BLaER1 treated with 17β-estradiol and CSF1 and Interleukin-3, amounts not matched to agents 10 nM and 100 nM (cell line): Measurements from ENCODE around the gene PRSS33.

ENCODE experiments used
- H3K27ac ChIP-seq, 11 experiments: shearing (Covaris generic); formaldehyde crosslinking; 2 replicates each; pipeline ENCODE4 v1.8.1; 2022
- H3K27me3 ChIP-seq, 11 experiments: shearing (Covaris generic); formaldehyde crosslinking; 2 replicates each; pipeline ENCODE4 v1.8.1; 2022
- H3K36me3 ChIP-seq, 11 experiments: shearing (Covaris generic); formaldehyde crosslinking; 2 replicates each; pipeline ENCODE4 v1.8.1; 2022
- H3K4me1 ChIP-seq, 10 experiments: shearing (Covaris generic); formaldehyde crosslinking; 2 replicates each; pipeline ENCODE4 v1.8.1; 2022
- H3K4me2 ChIP-seq, 11 experiments: shearing (Covaris generic); formaldehyde crosslinking; 2 replicates each; pipeline ENCODE4 v1.8.1; 2022
- H3K4me3 ChIP-seq, 10 experiments: shearing (Covaris generic); formaldehyde crosslinking; 2 replicates each; pipeline ENCODE4 v1.8.1; 2022
- H3K9ac ChIP-seq, 11 experiments: shearing (Covaris generic); formaldehyde crosslinking; 2 replicates each; pipeline ENCODE4 v1.8.1; 2022
- H3K9me3 ChIP-seq, 11 experiments: shearing (Covaris generic); formaldehyde crosslinking; replicated peaks in 1 of 11; 2 replicates each; pipeline ENCODE4 v1.8.1; 2022
- H4K20me1 ChIP-seq, 11 experiments: shearing (Covaris generic); formaldehyde crosslinking; 2 replicates each; pipeline ENCODE4 v1.8.1; 2022
- Cebpa-rat ChIP-seq, 11 experiments: shearing (Covaris generic); IDR thresholded peaks; 2 replicates each; pipeline ENCODE4 v1.8.1; 2022

The PRSS33 gene

DNA sequence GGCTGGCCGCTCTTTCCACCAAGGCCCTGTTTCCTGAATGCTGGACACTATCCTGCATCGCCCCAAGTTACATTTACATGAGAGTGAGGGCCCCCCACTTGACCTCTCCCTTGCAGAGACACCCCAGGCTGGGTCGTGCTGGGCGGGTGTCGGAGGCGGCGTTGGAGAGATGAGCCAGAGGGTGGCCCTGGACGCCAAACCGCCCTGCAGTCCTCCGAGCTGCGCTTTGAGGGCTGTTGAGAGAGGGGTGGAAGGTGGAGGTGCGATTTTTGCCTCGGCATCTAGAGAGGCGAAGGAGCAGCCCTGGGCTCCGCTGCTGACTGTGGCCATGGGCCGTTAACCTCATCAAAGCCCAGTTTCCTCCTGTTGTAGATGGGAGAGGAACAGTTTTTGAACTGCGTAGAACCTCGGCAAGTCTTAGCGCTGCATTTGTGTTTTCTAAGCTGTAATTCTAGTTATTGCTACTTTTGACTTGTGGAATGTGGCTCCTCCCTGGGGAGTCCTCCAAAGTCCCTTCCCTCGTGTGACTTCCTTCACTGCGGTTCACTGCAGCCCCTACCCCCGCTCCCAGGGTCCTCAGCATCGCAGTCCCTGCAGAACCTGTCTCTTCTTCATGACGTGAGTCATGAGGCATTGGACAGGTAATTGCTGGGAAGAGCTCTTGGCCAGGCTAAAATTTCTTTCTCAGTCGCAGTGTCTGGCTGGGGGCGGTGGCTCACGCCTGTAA, 9.3 kb downstream of the PRSS33 start:
- peaks cover 18 to 37% (median 31%) of the 10 kb centered on the region in 11 experiments; a peak in 21 of 22 replicates for H4K20me1 ChIP-seq
- H3K4me3 ChIP-seq = peak overlapping the region; percentile 73 to 100 (median 92)
- H3K36me3 ChIP-seq = peaks cover 18 to 29% (median 26%) of the 10 kb centered on the region in 11 experiments
- TF ChIP-seq Cebpa-rat (IDR thresholded peaks at IDR 0.05) = no peak
- H3K4me1 ChIP-seq = peaks cover 27 to 46% (median 37%) of the 10 kb centered on the region in 10 experiments
- H3K9ac ChIP-seq = peak overlapping the region; percentile 98 to 100 (median 100)
- no peaks in the 10 kb centered on the region for H3K27me3 ChIP-seq
- H3K4me2 ChIP-seq = peak overlapping the region; percentile 74 to 99 (median 97)
- peak overlapping the region; percentile 98 to 100 (median 100) for H3K27ac ChIP-seq
- no peaks in the 10 kb centered on the region for H3K9me3 ChIP-seq

DNA sequence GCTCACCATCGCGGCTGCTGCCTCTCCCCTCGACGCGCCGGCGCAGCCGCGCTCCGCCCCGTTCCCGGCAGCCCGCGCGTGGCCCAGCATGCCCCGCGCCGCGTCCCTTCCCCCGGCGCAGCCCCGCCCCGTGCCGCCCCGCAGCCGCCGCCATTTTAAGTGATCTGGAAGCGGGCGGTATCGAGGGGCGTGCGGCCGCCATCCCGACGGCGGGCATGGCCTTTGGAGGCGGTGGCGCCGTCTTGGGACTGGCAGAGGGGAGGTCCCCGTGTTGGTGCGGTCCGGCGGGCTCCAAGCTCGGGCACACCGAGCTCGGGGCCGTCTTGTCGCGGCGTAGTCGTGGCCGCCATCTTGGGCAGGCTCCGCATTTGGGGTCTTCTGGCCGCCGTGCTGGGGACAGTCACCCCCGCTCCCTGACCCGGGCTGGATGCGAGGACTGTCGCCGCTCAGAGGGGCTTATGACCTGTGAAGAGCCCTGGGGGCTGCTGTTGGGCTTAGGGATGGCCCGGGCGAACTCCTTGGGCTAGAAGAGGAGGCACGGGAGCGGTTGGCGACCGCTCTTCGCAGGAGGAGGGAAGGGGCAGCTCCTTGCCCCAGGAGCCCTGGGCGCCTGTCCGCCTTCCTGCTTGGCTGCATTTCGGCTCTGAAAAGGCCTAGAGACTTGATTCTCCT, 10.0 kb downstream of the PRSS33 start, which contains the start of gene ELOB:
Gene ELOB, minus strand, starts transcription at position 50 of the 672 bp plus-strand sequence. Its CDS starts 41 bp downstream, at position 9.
- peak within 1 kb of the TSS; percentile 73 to 100 (median 92) for H3K4me3 ChIP-seq
- H3K36me3 ChIP-seq = peaks cover 25 to 36% (median 33%) of the 10 kb centered on the region in 11 experiments
- no peaks in the 10 kb centered on the region for H3K27me3 ChIP-seq
- peaks cover 27 to 46% (median 37%) of the 10 kb centered on the region in 10 experiments for H3K4me1 ChIP-seq
- H3K9ac ChIP-seq = peak within 1 kb of the TSS; percentile 98 to 100 (median 100)
- TF ChIP-seq Cebpa-rat (IDR thresholded peaks at IDR 0.05) = no peak
- H4K20me1 ChIP-seq = peaks cover 23 to 44% (median 38%) of the 10 kb centered on the region in 11 experiments; a peak in 21 of 22 replicates
- H3K4me2 ChIP-seq = peak within 1 kb of the TSS; percentile 84 to 99 (median 98)
- H3K9me3 ChIP-seq = no peaks in the 10 kb centered on the region
- H3K27ac ChIP-seq = peak within 1 kb of the TSS; percentile 98 to 100 (median 100)

DNA sequence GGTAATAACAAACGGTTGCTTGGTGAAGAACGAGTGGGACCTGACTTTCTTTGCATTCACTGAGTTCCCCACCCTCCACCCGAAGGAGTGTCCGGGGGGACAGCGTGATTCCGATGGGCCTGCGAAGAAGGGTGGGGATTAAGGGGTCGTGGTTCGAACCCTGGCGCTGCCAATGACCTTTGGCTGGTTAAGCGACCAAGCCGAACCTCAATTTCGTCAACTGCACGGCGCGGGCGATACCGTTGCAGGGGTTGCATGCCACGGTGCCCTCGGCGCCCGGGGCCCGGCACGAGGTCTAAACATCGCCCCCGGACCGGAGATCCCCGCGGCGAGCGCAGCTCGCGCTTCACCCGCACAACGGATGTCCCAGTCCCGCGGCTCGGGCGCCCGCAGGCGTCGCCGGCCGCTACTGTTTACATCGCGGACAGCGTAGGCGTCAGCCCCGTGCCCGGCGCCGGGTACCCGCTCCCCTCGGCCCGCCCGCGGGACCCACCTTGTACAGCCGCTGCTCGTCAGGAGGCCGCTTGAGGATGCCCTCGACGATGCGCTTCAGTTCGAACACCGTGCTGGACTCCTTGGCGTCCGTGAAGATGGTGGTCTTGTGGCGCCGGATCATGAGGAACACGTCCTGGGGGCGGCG, 10.7 kb downstream of the PRSS33 start:
- peak overlapping the region; percentile 84 to 98 (median 94) for H3K4me2 ChIP-seq
- H3K4me1 ChIP-seq = peaks cover 27 to 46% (median 37%) of the 10 kb centered on the region in 10 experiments
- H3K36me3 ChIP-seq = peaks cover 33 to 44% (median 41%) of the 10 kb centered on the region in 11 experiments
- no peaks in the 10 kb centered on the region for H3K27me3 ChIP-seq
- H4K20me1 ChIP-seq = peaks cover 31 to 52% (median 46%) of the 10 kb centered on the region in 11 experiments; a peak in 21 of 22 replicates
- no peaks in the 10 kb centered on the region for H3K9me3 ChIP-seq
- H3K4me3 ChIP-seq = peak overlapping the region; percentile 73 to 100 (median 92)
- peak overlapping the region; percentile 73 to 100 (median 100); a peak in 21 of 22 replicates for H3K27ac ChIP-seq
- TF ChIP-seq Cebpa-rat (IDR thresholded peaks at IDR 0.05) = no peak
- peak overlapping the region; percentile 98 to 100 (median 100) for H3K9ac ChIP-seq

DNA sequence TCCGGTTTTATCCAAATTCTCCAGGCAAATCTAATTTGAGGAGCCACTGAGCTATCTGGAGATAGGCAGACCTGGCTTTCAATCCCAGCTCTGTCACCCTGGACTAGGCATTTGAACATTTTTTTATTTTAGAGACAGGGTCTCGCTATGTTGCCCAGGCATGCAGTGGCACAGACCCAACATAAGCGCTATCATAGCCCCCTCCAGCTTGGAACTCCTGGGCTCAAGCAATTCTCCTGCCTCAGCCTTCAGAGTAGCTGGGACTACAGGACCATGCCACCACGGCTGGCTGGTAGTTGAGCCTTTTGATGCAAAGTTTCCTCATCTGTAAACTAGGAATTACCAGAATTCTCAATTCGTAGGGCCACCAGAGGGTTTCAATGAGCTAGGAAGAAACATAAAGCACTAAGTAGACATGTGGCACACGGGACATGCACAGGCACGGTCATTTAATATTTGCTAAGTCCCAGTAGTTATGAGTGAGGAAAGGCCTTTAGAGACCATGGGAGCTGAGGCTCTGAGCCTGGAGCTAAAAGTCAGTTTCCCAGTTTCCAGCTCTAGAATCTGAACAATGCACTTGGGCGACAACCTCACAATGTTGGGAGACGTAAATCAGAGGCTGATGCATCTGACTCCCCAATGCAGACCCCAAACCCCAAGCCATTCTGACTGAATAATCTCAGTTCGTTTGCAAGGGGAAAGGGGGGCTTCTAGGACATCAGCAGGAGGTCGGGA, 11.4 kb downstream of the PRSS33 start:
- Histone ChIP-seq H3K4me2 (peak overlapping the region; percentile 84 to 98 (median 94)), H4K20me1 (peaks cover 37 to 59% (median 53%) of the 10 kb centered on the region in 11 experiments; a peak in 21 of 22 replicates), H3K9ac (peak overlapping the region; percentile 98 to 100 (median 100)), H3K4me1 (peaks cover 27 to 46% (median 37%) of the 10 kb centered on the region in 10 experiments), H3K27ac (peak overlapping the region; percentile 73 to 100 (median 100); a peak in 21 of 22 replicates), H3K36me3 (peaks cover 40 to 51% (median 48%) of the 10 kb centered on the region in 11 experiments), H3K4me3 (peak overlapping the region; percentile 73 to 100 (median 92)), H3K9me3 (no peaks in the 10 kb centered on the region), H3K27me3 (no peaks in the 10 kb centered on the region)
- TF ChIP-seq Cebpa-rat (IDR thresholded peaks at IDR 0.05) = no peak

DNA sequence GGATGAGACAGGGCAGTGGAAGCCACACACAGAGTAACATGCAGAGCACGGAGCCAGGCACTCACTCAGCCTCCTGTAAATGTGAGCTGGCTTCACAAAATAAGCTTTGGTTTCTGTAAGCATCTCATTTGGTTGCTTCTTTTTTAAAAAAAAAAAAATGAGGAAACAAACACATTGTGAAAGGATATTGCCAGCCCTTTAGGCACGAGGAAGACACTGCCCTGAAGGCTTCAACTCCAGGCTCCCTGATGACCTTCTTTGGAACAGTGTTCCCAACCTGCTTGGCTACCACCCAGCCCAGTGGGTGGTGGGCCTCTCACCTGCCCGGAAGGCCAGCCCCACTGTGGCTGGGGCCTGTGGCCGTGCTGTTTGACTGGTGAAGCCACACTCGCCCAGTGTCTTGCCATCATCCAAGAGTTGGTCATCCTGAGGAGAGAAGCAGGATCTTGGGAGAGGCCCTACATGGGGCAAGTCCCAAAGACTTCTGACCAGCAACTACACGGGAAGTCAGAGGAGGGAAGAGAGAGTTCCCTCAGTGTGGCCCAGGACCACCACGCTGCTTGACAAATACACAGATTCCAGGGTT, 12.1 kb downstream of the PRSS33 start:
- peak overlapping the region; percentile 98 to 100 (median 100); a peak in 21 of 22 replicates for H3K9ac ChIP-seq
- H3K4me3 ChIP-seq = peak overlapping the region; percentile 73 to 100 (median 92)
- H3K4me2 ChIP-seq = peak overlapping the region; percentile 84 to 98 (median 94)
- no peaks in the 10 kb centered on the region for H3K27me3 ChIP-seq
- TF ChIP-seq Cebpa-rat (IDR thresholded peaks at IDR 0.05) = no peak
- H3K9me3 ChIP-seq = no peaks in the 10 kb centered on the region
- peaks cover 46 to 58% (median 54%) of the 10 kb centered on the region in 11 experiments for H3K36me3 ChIP-seq
- H3K27ac ChIP-seq = peak overlapping the region; percentile 2 to 100 (median 100); a peak in 14 of 22 replicates
- peaks cover 43 to 66% (median 60%) of the 10 kb centered on the region in 11 experiments for H4K20me1 ChIP-seq
- H3K4me1 ChIP-seq = peaks cover 27 to 44% (median 39%) of the 10 kb centered on the region in 10 experiments

DNA sequence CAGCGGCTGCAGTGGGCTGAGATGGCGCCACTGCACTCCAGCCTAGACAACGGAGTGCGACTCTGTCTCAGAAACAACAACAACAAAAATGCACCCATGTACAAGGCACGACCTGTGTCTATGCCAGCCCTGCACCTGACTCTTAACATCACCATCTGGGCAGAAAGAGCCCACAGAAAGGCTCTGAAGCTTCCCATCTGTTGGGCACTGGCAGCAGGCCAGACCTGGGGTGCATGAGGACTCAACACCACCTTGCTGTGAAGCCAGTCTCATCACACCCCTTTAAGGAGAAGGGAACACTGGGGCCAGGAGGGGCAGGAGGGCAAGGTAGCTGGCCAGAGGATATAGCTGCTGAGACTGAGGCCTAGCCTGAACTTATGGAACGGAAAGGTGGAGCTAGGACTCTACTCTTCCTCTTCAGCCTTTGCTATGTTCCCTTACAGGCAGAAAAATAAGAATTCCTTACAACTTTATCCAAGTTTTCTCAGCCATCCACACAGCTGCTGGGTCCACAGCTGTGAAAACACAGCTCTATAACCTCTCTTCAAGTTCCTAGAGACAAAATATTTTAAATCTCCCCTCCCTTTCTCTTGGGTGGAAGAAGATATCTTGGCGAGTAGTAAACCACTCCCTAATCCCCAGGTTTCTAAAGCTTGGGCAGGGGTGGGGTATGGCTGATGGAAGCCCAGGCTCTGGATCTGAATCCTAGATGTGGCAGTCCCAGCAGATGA, 13.0 kb downstream of the PRSS33 start:
- peak overlapping the region in 5 of 11 experiments; percentile 91 to 96 (median 94); a peak in 9 of 22 replicates for H3K4me2 ChIP-seq
- peak overlapping the region in 9 of 11 experiments; percentile 8 to 100 (median 100); a peak in 6 of 22 replicates for H3K27ac ChIP-seq
- H3K4me1 ChIP-seq = peaks cover 30 to 50% (median 45%) of the 10 kb centered on the region in 10 experiments
- peak overlapping the region; percentile 11 to 100 (median 100); a peak in 19 of 22 replicates for H3K9ac ChIP-seq
- H3K27me3 ChIP-seq = no peaks in the 10 kb centered on the region
- H3K36me3 ChIP-seq = peaks cover 55 to 67% (median 63%) of the 10 kb centered on the region in 11 experiments
- H3K9me3 ChIP-seq = no peaks in the 10 kb centered on the region
- no peak overlapping the region for H3K4me3 ChIP-seq
- peaks cover 52 to 75% (median 69%) of the 10 kb centered on the region in 11 experiments for H4K20me1 ChIP-seq
- no peak for TF ChIP-seq Cebpa-rat (IDR thresholded peaks at IDR 0.05)
